Activated B cell treated with CpG ODN at 0.5 μM for 24 hours (primary cell): Measurements from ENCODE around the gene ZBTB49. TPM values are rescaled to one million over a fixed set of nuclear protein-coding genes. Genes with fewer than 3 reads are reported as not detected.

Experiments
- ATAC-seq: fragments of 200-7000 bp; cut with Tn5 transposase; one replicate; pipeline ENCODE4 v1.10.0; 2021; ENCODE audit warnings: low read depth, mild to moderate bottlenecking, moderate library complexity
- CTCF ChIA-PET: fragments of 350-600 bp; sonication (Branson Sonifier 250); formaldehyde crosslinking; loops from one replicate; lab custom pipeline; 2021; ENCODE audit warnings: antibody characterized with exemption; lab: Charles Lee
- POLR2A ChIA-PET: fragments of 350-600 bp; sonication (Branson Sonifier 250); formaldehyde crosslinking; loops from one replicate; lab custom pipeline; 2021; ENCODE audit warnings: antibody characterized with exemption; lab: Charles Lee
- DNase-seq: peaks from one replicate; pipeline ENCODE4 v3.0.0; 2022
- H3K27ac Mint-ChIP-seq: one replicate; pipeline ENCODE4 v1.8.0; 2020; ENCODE audit warnings: mixed read lengths
- H3K27me3 Mint-ChIP-seq: one replicate; pipeline ENCODE4 v1.8.0; 2021; ENCODE audit warnings: mixed read lengths
- H3K36me3 Mint-ChIP-seq: one replicate; pipeline ENCODE4 v1.8.0; 2021; ENCODE audit warnings: low read depth, mixed read lengths
- H3K4me1 Mint-ChIP-seq: one replicate; pipeline ENCODE4 v1.8.0; 2021; ENCODE audit warnings: mixed read lengths
- H3K4me3 Mint-ChIP-seq: one replicate; pipeline ENCODE4 v1.8.0; 2020; ENCODE audit warnings: mild to moderate bottlenecking, mixed read lengths
- H3K9me3 Mint-ChIP-seq: one replicate; pipeline ENCODE4 v1.8.0; 2020; ENCODE audit warnings: mixed read lengths
- intact Hi-C: fragments of 100-400 bp; cut with micrococcal nuclease; formaldehyde crosslinking; loops from one replicate; pipeline ENCODE4 v1.15.1; 2024
- total RNA-seq: library from RNA; stranded (reverse); gene quantifications from 2 replicates; pipeline ENCODE4 v1.2.3, GENCODE V29; 2022
- TF ChIP-seq, protein P1 (sequence below): fragments of 200-600 bp; IDR thresholded peaks from one replicate; pipeline ENCODE4 v1.8.0; 2022; ENCODE audit warnings: antibody characterized with exemption, mild to moderate bottlenecking

The ZBTB49 gene
- total RNA-seq, 1 donor from 2014 or later = 11.6 TPM

DNA sequence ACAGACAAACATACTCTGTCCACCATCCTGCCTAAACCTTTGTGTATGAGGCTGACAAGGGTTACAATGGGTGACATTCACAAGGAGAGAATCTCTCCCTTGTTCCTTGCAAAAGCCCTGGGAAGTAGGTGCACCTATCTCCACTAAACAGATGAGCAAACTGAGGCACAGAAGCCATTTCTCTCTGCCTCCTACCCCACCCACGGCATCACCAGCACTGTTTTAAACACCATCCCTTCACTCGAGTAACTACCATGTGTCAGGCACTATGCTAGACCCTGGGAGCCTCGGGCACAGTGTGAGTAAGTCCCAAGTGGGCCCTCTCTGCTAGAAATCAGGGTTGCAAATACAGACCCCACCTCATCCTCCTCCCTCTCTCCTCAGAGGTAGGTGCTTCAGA is 996 bp upstream of the ZBTB49 start:
- Mint-ChIP-seq H3K9me3 (no peaks in the 10 kb centered on the region), H3K36me3 (peaks cover 39% of the 10 kb centered on the region), H3K27me3 (no peaks in the 10 kb centered on the region), H3K27ac (no peak overlapping the region), H3K4me1 (peaks cover 36% of the 10 kb centered on the region), H3K4me3 (peak overlapping the region; percentile 96)
- CTCF ChIA-PET = no interaction called here
- DNase-seq (no peak), ATAC-seq (no peak)
- POLR2A ChIA-PET = no interaction called here
- intact Hi-C loops = no loop called here
- TF ChIP-seq, protein P1, sequence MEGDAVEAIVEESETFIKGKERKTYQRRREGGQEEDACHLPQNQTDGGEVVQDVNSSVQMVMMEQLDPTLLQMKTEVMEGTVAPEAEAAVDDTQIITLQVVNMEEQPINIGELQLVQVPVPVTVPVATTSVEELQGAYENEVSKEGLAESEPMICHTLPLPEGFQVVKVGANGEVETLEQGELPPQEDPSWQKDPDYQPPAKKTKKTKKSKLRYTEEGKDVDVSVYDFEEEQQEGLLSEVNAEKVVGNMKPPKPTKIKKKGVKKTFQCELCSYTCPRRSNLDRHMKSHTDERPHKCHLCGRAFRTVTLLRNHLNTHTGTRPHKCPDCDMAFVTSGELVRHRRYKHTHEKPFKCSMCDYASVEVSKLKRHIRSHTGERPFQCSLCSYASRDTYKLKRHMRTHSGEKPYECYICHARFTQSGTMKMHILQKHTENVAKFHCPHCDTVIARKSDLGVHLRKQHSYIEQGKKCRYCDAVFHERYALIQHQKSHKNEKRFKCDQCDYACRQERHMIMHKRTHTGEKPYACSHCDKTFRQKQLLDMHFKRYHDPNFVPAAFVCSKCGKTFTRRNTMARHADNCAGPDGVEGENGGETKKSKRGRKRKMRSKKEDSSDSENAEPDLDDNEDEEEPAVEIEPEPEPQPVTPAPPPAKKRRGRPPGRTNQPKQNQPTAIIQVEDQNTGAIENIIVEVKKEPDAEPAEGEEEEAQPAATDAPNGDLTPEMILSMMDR = no peak

DNA sequence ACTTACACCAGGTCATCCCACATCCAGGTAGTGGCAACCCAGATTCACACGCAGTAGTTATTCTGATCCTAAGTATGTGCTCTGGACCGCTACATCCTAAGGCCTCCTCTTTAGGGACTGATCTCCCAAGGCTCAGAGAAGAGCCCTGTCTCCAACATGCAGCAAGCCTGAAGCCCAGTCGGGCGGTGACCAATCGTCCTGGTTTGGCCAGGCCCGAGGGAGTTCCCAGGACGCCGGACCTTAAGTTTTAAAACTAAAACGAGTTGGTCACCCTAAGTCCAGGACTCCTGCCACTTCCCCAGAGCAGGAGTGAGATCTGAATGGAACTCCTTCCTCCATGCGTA is 482 bp upstream of the ZBTB49 start:
- TF ChIP-seq, protein P1 = no peak
- DNase-seq (no peak), ATAC-seq (peak; percentile 3)
- ChIA-PET POLR2A (interaction anchor here (0.6 to 1.7 kb wide), 2 partner anchors 20 to 41 kb away, joined by 3 to 11 read pairs; partner anchors contain the start of gene TMEM128), CTCF (interaction anchor here (0.5 kb wide), 1 partner anchor 1523 kb away, joined by 3 read pairs; no protein-coding TSS in a partner anchor)
- intact Hi-C loops = no loop called here
- Mint-ChIP-seq H3K4me3 (peak overlapping the region; percentile 96), H3K9me3 (no peaks in the 10 kb centered on the region), H3K27me3 (no peaks in the 10 kb centered on the region), H3K4me1 (peaks cover 36% of the 10 kb centered on the region), H3K27ac (peak overlapping the region; percentile 72), H3K36me3 (peaks cover 34% of the 10 kb centered on the region)

- Mint-ChIP-seq H3K4me1 (peaks cover 33% of the 10 kb centered on the region), H3K4me3 (no peak overlapping the region), H3K27ac (no peak overlapping the region), H3K9me3 (peaks cover 3% of the 10 kb centered on the region), H3K27me3 (no peaks in the 10 kb centered on the region), H3K36me3 (peaks cover 30% of the 10 kb centered on the region)
- intact Hi-C loops = loop anchor here (5.0 kb wide), 1 partner anchor 336 kb away; no protein-coding TSS in a partner anchor
- DNase-seq (no peak), ATAC-seq (no peak)
- ChIA-PET CTCF (no interaction called here), POLR2A (no interaction called here)
- TF ChIP-seq, protein P1 = no peak
These were observed 3.2 kb downstream of the ZBTB49 start for GRCh38 chr4:4293279-4293678.

DNA sequence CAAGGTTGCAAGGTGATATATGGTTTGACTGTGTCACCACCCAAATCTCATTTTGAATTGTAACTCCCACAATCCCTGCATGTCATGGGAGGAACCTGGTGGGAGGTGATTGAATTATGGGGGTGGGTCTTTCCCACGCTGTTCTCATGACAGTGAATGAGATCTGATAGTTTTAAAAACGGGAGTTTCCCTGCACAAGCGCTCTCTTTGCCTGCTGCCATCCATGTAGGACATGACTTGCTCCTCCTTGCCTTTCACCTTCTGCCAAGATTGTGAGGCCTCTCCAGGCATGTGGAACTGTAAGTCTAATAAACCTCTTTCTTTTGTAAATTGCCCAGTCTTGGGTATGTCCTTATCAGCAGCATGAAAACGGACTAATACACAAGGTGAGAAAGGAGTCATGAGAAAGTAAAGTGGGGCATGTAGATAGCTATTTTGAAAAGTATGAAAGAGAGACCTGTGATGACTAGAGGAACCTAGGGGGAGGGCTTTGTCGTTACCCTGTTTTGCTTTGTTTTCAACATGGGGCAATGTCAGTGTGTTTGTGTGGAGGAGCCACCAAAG is 6.3 kb downstream of the ZBTB49 start:
- DNase-seq (no peak), ATAC-seq (no peak)
- peaks cover 10% of the 10 kb centered on the region for H3K4me1 Mint-ChIP-seq
- H3K36me3 Mint-ChIP-seq = peaks cover 41% of the 10 kb centered on the region
- TF ChIP-seq, protein P1 = no peak
- H3K4me3 Mint-ChIP-seq = no peak overlapping the region
- CTCF ChIA-PET = no interaction called here
- H3K27ac Mint-ChIP-seq = no peak overlapping the region
- H3K9me3 Mint-ChIP-seq = peaks cover 3% of the 10 kb centered on the region
- POLR2A ChIA-PET = no interaction called here
- no peaks in the 10 kb centered on the region for H3K27me3 Mint-ChIP-seq
- intact Hi-C loops = no loop called here

DNA sequence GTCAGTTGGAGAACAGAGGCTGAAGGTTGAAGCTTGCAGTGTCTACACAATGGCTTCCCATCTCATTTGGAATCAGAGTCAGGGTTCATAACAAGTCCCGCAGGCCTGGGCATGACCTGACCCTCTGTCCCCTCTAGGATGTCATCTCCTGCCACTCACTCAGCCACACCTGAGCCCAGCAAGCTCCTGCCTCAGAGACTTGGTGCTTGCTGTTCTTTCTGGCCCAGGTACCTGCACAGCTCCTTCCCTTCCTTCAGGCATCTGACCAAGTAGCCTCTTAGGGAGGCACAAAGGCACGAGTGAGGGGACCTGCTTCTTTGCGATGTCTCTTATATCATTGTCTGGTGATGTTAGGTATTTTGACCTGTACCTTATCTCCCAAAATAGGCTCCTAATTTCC is 9.0 kb downstream of the ZBTB49 start:
- CTCF ChIA-PET = no interaction called here
- H3K36me3 Mint-ChIP-seq = peaks cover 50% of the 10 kb centered on the region
- H3K27ac Mint-ChIP-seq = no peak overlapping the region
- H3K9me3 Mint-ChIP-seq = peaks cover 3% of the 10 kb centered on the region
- intact Hi-C loops = no loop called here
- H3K4me1 Mint-ChIP-seq = no peaks in the 10 kb centered on the region
- DNase-seq (no peak), ATAC-seq (no peak)
- H3K27me3 Mint-ChIP-seq = no peaks in the 10 kb centered on the region
- TF ChIP-seq, protein P1 = no peak
- no peak overlapping the region for H3K4me3 Mint-ChIP-seq
- POLR2A ChIA-PET = no interaction called here
